NCI-H1092 (cell line): ENCODE data around the gene ACER3.
"Not testable (repeated sequence)": the region's sequence is repeated elsewhere in the genome, so short reads cannot be mapped to it uniquely, and the experiment has no call there.

Experiments used
- DNase-seq: peaks from one replicate; lab custom pipeline; 2025; lab: John Stamatoyannopoulos, UW

ACER3 gene

GRCh38 chr11:76860539-76861475 lies at the start of gene ACER3:
ACER3 (plus strand) TSS chr11:76860918; CDS start chr11:76860977, 59 bp downstream.
- DNase-seq = peak; percentile 87

GRCh38 chr11:76811259-76811658 lies 49.5 kb upstream of the ACER3 start:
- no peak for DNase-seq

GRCh38 chr11:76814414-76814813 lies 46.3 kb upstream of the ACER3 start:
- DNase-seq = no peak

- not testable (repeated sequence) for DNase-seq
Measured at GRCh38 chr11:76815678-76816077, 45.0 kb upstream of the ACER3 start.

- no peak for DNase-seq
Measured at GRCh38 chr11:76820184-76820566, 40.5 kb upstream of the ACER3 start.

GRCh38 chr11:76821396-76821795 lies 39.3 kb upstream of the ACER3 start:
- not testable (repeated sequence) for DNase-seq

- no peak for DNase-seq
Measured at GRCh38 chr11:76822406-76822805, 38.3 kb upstream of the ACER3 start.

GRCh38 chr11:76823481-76824028 lies 37.2 kb upstream of the ACER3 start:
- no peak for DNase-seq

- DNase-seq = no peak
Measured at GRCh38 chr11:76824083-76824939, 36.4 kb upstream of the ACER3 start.

- DNase-seq = no peak
Measured at GRCh38 chr11:76824980-76825725, 35.6 kb upstream of the ACER3 start.

GRCh38 chr11:76825726-76826396 lies 34.9 kb upstream of the ACER3 start:
- DNase-seq = no peak

GRCh38 chr11:76826508-76826907 lies 34.2 kb upstream of the ACER3 start:
- DNase-seq = not testable (repeated sequence)

- DNase-seq = not testable (repeated sequence)
Measured at GRCh38 chr11:76827005-76827404, 33.7 kb upstream of the ACER3 start.

GRCh38 chr11:76830639-76831327 lies 29.9 kb upstream of the ACER3 start:
- DNase-seq = no peak

- no peak for DNase-seq
Measured at GRCh38 chr11:76831686-76832310, 28.9 kb upstream of the ACER3 start.

- no peak for DNase-seq
Measured at GRCh38 chr11:76832361-76832760, 28.4 kb upstream of the ACER3 start.

- DNase-seq = no peak
Measured at GRCh38 chr11:76834151-76834550, 26.6 kb upstream of the ACER3 start.

GRCh38 chr11:76835036-76835435 lies 25.7 kb upstream of the ACER3 start:
- no peak for DNase-seq

GRCh38 chr11:76835928-76836612 lies 24.6 kb upstream of the ACER3 start:
- DNase-seq = peak; percentile 92
